ENCODE data around the gene ZNF32. TPM values are rescaled to one million over a fixed set of nuclear protein-coding genes. Genes with fewer than 3 reads are reported as not detected.

The ZNF32 gene
- total RNA-seq, 1 donor from 2014 or later: 51.1 TPM

DNA sequence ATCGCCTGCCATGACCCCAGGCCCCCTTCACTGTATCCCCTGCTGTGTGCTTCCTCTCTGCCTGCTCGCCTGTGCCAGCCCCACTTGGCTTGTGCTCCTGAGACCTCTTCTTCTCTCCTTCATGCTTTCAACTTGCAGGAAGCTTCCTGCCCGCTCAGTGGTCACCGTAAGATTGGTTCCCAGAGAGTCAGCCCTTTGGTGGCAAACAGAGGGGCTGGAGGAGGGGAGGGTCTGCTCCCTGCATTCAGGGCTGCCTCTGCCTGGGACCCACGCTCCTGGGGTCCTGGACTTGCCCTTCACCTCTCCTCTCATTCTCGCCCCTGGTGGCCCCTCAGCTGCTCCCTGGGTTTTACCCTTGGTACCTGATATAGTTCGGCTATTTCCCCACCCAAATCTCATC is 45.8 kb upstream of the ZNF32 start:
- no peak for TF ChIP-seq POLR2A (IDR thresholded peaks at IDR 0.05)
- TF ChIP-seq POLR2AphosphoS5 (IDR thresholded peaks at IDR 0.05; ENCODE audit: insufficient read depth in 1 of 2, low read depth in 1 of 2): no peak
- TF ChIP-seq, protein P1, sequence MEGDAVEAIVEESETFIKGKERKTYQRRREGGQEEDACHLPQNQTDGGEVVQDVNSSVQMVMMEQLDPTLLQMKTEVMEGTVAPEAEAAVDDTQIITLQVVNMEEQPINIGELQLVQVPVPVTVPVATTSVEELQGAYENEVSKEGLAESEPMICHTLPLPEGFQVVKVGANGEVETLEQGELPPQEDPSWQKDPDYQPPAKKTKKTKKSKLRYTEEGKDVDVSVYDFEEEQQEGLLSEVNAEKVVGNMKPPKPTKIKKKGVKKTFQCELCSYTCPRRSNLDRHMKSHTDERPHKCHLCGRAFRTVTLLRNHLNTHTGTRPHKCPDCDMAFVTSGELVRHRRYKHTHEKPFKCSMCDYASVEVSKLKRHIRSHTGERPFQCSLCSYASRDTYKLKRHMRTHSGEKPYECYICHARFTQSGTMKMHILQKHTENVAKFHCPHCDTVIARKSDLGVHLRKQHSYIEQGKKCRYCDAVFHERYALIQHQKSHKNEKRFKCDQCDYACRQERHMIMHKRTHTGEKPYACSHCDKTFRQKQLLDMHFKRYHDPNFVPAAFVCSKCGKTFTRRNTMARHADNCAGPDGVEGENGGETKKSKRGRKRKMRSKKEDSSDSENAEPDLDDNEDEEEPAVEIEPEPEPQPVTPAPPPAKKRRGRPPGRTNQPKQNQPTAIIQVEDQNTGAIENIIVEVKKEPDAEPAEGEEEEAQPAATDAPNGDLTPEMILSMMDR (IDR thresholded peaks at IDR 0.05): no peak
- H3K36me3 ChIP-seq: no peaks in the 10 kb centered on the region
- H3K27me3 ChIP-seq: no peaks in the 10 kb centered on the region
- H3K27ac ChIP-seq: no peak overlapping the region
- intact Hi-C loops (cut with DNase I): loop anchor here (5.0 kb wide), 2 partner anchors 98 to 438 kb away; no protein-coding TSS in a partner anchor
- DNase-seq (ENCODE audit: extremely low spot score in 2 of 2): no peak
- peaks cover 34% of the 10 kb centered on the region for H3K4me1 ChIP-seq
- H3K9me3 ChIP-seq: no peaks in the 10 kb centered on the region
- H3K4me3 ChIP-seq: no peak overlapping the region

DNA sequence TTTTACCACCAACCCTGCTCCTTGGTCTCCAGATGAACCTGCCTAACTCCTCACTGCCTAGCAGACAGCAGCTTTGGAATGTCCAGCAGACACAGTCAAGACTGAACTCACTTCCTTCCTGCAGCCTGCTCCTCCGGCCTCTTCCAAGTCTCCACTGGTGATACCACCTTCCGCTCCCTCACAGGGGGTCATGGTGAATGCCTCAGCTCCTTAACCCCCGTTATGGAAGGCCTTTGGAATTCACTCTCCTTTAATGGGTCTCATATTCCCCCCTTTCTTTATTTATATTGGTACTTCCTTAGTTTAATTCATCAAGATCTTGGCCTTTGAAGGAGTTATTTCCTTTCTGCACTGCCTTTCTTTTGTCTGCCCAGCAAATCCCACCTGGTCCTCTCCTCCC is 44.9 kb upstream of the ZNF32 start:
- TF ChIP-seq, protein P1 (IDR thresholded peaks at IDR 0.05): no peak
- no peak for TF ChIP-seq POLR2AphosphoS5 (IDR thresholded peaks at IDR 0.05; ENCODE audit: insufficient read depth in 1 of 2, low read depth in 1 of 2)
- no peak for TF ChIP-seq POLR2A (IDR thresholded peaks at IDR 0.05)
- H3K27ac ChIP-seq: no peak overlapping the region
- H3K27me3 ChIP-seq: no peaks in the 10 kb centered on the region
- H3K9me3 ChIP-seq: no peaks in the 10 kb centered on the region
- H3K4me1 ChIP-seq: peaks cover 40% of the 10 kb centered on the region
- no peak for DNase-seq (ENCODE audit: extremely low spot score in 2 of 2)
- no peak overlapping the region for H3K4me3 ChIP-seq
- intact Hi-C loops (cut with DNase I): loop anchor here (5.0 kb wide), 2 partner anchors 99 to 439 kb away; no protein-coding TSS in a partner anchor
- no peaks in the 10 kb centered on the region for H3K36me3 ChIP-seq

DNA sequence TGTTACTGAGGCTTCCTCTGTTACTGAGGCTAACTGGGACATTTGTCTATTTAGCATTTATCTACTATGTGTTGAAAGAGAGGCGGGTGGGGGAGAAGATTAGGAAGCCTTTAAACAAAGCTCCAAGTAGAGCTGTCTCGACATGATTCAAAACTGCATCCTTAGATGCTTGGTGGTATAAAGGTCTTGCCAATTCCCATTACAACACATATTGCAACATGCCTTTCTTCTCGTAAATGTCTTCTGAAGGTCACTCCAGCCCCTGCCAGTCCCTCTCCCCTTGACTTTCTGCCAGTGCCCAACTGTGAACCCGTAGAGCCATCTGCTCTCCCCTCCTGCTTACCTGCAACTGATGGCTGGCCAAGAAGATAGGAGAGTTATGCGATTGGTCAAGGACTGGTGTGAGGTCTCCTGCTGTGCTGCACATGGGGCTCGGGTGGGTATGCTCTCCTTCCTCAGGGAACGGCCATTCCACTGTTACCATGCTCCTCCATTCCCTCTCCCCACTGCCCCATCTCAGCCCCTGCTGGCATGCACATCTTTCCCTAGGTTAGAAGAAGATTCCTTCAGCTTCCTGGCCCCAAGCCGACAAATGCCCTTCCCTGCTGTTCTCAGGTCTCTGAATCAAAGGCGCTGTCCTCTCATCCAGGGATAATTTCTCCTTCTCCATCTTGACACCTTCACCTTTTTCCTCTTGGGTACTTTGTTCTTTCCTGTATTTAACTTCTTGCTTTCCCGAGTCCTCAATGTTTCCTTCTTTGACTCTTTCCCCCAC is 43.6 kb upstream of the ZNF32 start:
- no peak for TF ChIP-seq POLR2A (IDR thresholded peaks at IDR 0.05)
- peak in 1 of 2 donors; percentile 52 for TF ChIP-seq POLR2AphosphoS5 (IDR thresholded peaks at IDR 0.05; ENCODE audit: insufficient read depth in 1 of 2, low read depth in 1 of 2)
- intact Hi-C loops (cut with DNase I): loop anchor here (5.0 kb wide), 2 partner anchors 100 to 440 kb away; no protein-coding TSS in a partner anchor
- Histone ChIP-seq H3K36me3 (no peaks in the 10 kb centered on the region), H3K27me3 (no peaks in the 10 kb centered on the region), H3K27ac (no peak overlapping the region), H3K9me3 (no peaks in the 10 kb centered on the region), H3K4me3 (no peak overlapping the region), H3K4me1 (peaks cover 40% of the 10 kb centered on the region)
- no peak for DNase-seq (ENCODE audit: extremely low spot score in 2 of 2)

GRCh38 chr10:43691485-43691884 is 42.8 kb upstream of the ZNF32 start:
- intact Hi-C loops (cut with DNase I): loop anchor here (2.0 to 5.0 kb wide), 3 partner anchors 101 to 695 kb away; no protein-coding TSS in a partner anchor
- H3K9me3 ChIP-seq: no peaks in the 10 kb centered on the region
- no peak overlapping the region for H3K27ac ChIP-seq
- TF ChIP-seq, protein P1 (IDR thresholded peaks at IDR 0.05): no peak
- TF ChIP-seq POLR2AphosphoS5 (IDR thresholded peaks at IDR 0.05; ENCODE audit: insufficient read depth in 1 of 2, low read depth in 1 of 2) (no peak), POLR2A (IDR thresholded peaks at IDR 0.05) (no peak)
- no peaks in the 10 kb centered on the region for H3K27me3 ChIP-seq
- peaks cover 40% of the 10 kb centered on the region for H3K4me1 ChIP-seq
- no peak for DNase-seq (ENCODE audit: extremely low spot score in 2 of 2)
- H3K4me3 ChIP-seq: no peak overlapping the region
- no peaks in the 10 kb centered on the region for H3K36me3 ChIP-seq

DNA sequence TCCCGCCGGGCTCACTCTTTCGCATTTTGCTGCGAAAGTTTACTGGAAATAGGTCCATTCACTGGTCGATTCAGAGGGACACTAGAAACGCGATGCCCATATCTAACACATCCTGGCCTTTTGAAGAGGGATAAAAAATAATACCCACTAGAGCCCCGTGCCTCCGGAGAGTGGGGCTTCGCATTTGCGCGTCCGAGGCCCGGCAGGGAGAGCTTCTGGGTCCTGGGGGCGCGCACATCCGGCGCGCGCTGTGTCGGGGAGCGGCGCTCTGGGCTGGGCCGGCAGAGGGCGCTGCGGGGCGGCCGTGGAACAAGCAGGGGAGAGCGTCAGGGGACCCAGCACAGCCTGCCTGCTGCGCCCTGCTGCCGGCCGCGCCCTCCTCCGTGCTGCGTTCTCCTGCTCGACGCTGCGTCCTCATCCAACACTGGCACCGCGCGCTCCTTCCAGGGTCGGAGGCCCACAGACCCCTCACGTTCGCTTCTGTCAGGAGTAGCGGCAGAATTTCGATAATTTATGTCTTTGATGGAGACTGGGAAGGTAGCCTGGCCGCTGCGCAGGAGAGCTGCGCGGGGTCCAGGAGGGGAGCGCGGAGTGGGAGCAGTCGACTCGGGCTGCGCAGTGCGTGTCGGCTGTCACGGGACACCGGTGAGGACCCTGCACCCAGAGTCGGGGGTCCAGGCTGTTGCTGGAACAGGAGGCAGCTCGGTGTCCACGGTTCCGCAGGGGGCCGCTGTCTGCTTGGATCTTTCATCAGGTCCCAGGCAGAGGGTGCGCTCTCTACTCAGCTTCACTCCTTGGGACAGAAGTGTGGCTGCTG is 41.5 kb upstream of the ZNF32 start:
- Histone ChIP-seq H3K4me3 (peak overlapping the region; percentile 54 to 57), H3K36me3 (no peaks in the 10 kb centered on the region), H3K9me3 (no peaks in the 10 kb centered on the region), H3K27ac (peak overlapping the region; percentile 84), H3K27me3 (no peaks in the 10 kb centered on the region), H3K4me1 (peaks cover 40% of the 10 kb centered on the region)
- DNase-seq (ENCODE audit: extremely low spot score in 2 of 2): no peak
- TF ChIP-seq, protein P1 (IDR thresholded peaks at IDR 0.05): peak; percentile 71 to 97 (median 77)
- TF ChIP-seq POLR2AphosphoS5 (IDR thresholded peaks at IDR 0.05; ENCODE audit: insufficient read depth in 1 of 2, low read depth in 1 of 2) (peak in 1 of 2 donors; percentile 69), POLR2A (IDR thresholded peaks at IDR 0.05) (no peak)
- intact Hi-C loops (cut with DNase I): loop anchor here (2.0 to 5.0 kb wide), 3 partner anchors 102 to 697 kb away; no protein-coding TSS in a partner anchor
